Fibroblast of skin of left biceps (primary cell): Measurements from ENCODE around the gene OLFM3.

Experiments used
- DNase-seq, 2 experiments: peaks; one replicate each; pipeline ENCODE4 v3.0.0-alpha.2; 2013; ENCODE audit warnings: low read depth in 2 of 2

OLFM3 gene

GRCh38 chr1:101996825-101997465 lies at the start of gene OLFM3:
OLFM3 (minus strand) TSS chr1:101996926.
- DNase-seq, result no peak

GRCh38 chr1:102045752-102046151 lies 49.0 kb upstream of the OLFM3 start:
- DNase-seq, result no peak

GRCh38 chr1:102032534-102032933 lies 35.8 kb upstream of the OLFM3 start:
- DNase-seq, result no peak

GRCh38 chr1:102019530-102019929 lies 22.8 kb upstream of the OLFM3 start:
- DNase-seq, result no peak

- no peak for DNase-seq
These were observed 19.0 kb upstream of the OLFM3 start for GRCh38 chr1:102015728-102016127.

GRCh38 chr1:102002057-102002456 lies 5.3 kb upstream of the OLFM3 start:
- DNase-seq, result no peak

- no peak for DNase-seq
These were observed 561 bp downstream of the OLFM3 start for GRCh38 chr1:101995984-101996745.

- no peak for DNase-seq
These were observed 3.0 kb downstream of the OLFM3 start for GRCh38 chr1:101993710-101994109.

- DNase-seq, result no peak
These were observed 3.7 kb downstream of the OLFM3 start for GRCh38 chr1:101992821-101993575.

- DNase-seq, result no peak
These were observed 15.8 kb downstream of the OLFM3 start for GRCh38 chr1:101980974-101981373.

- DNase-seq, result no peak
These were observed 19.5 kb downstream of the OLFM3 start for GRCh38 chr1:101977266-101977665.

GRCh38 chr1:101976161-101976560 lies 20.6 kb downstream of the OLFM3 start:
- DNase-seq, result no peak

GRCh38 chr1:101975371-101975770 lies 21.4 kb downstream of the OLFM3 start:
- DNase-seq, result no peak

- DNase-seq, result no peak
These were observed 22.0 kb downstream of the OLFM3 start for GRCh38 chr1:101974599-101975274.

- DNase-seq, result no peak
These were observed 25.4 kb downstream of the OLFM3 start for GRCh38 chr1:101971304-101971703.

GRCh38 chr1:101967871-101968270 lies 28.9 kb downstream of the OLFM3 start:
- DNase-seq, result no peak

GRCh38 chr1:101965341-101965740 lies 31.4 kb downstream of the OLFM3 start:
- DNase-seq, result no peak

- no peak for DNase-seq
These were observed 32.0 kb downstream of the OLFM3 start for GRCh38 chr1:101964708-101965107.

GRCh38 chr1:101960142-101960541 lies 36.6 kb downstream of the OLFM3 start:
- DNase-seq, result no peak

GRCh38 chr1:101959456-101959855 lies 37.3 kb downstream of the OLFM3 start:
- no peak for DNase-seq

- no peak for DNase-seq
These were observed 39.0 kb downstream of the OLFM3 start for GRCh38 chr1:101957771-101958170.

- DNase-seq, result no peak
These were observed 43.1 kb downstream of the OLFM3 start for GRCh38 chr1:101953623-101954022.
